NCI-H2196 treated with DMSO at 0.1 percent for 48 hours (cell line): ENCODE measurements around the gene LAMB3.

Experiments used
- DNase-seq: peaks from one replicate; lab custom pipeline; 2025; ENCODE audit not compliant: unreplicated experiment; lab: John Stamatoyannopoulos, UW

The LAMB3 gene

GRCh38 chr1:209565759-209566678 lies 86.2 kb downstream of the LAMB3 start:
- peak; percentile 54 for DNase-seq
